ENCODE data around the gene PLAU.

DNA sequence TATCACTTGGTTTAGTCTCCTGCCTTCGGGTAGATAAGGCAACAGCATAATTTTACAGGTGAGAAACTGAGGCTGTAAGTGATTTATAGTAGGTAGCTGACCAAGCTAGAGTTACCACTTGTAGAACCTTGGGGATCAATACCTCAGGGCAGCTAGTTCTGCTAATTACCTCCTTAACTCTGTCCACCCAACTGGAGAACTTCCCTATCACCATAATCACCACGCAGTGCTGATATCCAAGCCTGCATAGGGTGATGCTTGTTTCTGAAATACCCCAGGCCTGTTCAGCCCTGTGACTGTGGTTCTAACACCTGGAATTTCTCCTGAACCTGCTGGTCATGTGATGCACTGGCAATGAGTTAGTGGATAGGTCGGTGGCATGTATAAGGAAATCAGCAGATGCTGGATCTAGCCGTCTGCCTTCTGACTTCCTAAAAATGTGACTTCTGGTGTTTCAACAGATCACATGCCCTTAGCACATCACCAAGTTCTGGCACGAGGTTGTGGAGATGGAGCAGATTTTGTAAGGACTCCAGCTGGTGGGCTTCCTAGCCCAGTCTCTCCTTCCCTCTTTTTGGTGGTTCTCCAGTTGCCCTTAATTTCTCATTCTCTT lies 15.3 kb downstream of the PLAU start:
- TF ChIP-seq POLR2A (IDR thresholded peaks at IDR 0.05): no peak
- TF ChIP-seq, protein P1, sequence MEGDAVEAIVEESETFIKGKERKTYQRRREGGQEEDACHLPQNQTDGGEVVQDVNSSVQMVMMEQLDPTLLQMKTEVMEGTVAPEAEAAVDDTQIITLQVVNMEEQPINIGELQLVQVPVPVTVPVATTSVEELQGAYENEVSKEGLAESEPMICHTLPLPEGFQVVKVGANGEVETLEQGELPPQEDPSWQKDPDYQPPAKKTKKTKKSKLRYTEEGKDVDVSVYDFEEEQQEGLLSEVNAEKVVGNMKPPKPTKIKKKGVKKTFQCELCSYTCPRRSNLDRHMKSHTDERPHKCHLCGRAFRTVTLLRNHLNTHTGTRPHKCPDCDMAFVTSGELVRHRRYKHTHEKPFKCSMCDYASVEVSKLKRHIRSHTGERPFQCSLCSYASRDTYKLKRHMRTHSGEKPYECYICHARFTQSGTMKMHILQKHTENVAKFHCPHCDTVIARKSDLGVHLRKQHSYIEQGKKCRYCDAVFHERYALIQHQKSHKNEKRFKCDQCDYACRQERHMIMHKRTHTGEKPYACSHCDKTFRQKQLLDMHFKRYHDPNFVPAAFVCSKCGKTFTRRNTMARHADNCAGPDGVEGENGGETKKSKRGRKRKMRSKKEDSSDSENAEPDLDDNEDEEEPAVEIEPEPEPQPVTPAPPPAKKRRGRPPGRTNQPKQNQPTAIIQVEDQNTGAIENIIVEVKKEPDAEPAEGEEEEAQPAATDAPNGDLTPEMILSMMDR (IDR thresholded peaks at IDR 0.05): no peak

Data from stomach (tissue), 4 donors.